MM.1S (cell line): ENCODE measurements around the gene RAB6B.

Experiments used
- DNase-seq: peaks from one replicate; pipeline ENCODE4 v3.0.0-alpha.2; 2015
- H2AFZ ChIP-seq: fragments of 300-600 bp; sonication (generic); 2 replicates; pipeline ENCODE4 v1.6.0; 2016; ENCODE audit warnings: antibody characterized with exemption, low read length
- H3F3A ChIP-seq: fragments of 300-600 bp; sonication (generic); 2 replicates; pipeline ENCODE4 v1.6.1; 2016; ENCODE audit warnings: mild to moderate bottlenecking, antibody characterized with exemption, low read length, moderate library complexity, mixed read lengths; ENCODE audit not compliant: insufficient read depth
- H3K27ac ChIP-seq: fragments of 300-600 bp; sonication (generic); 2 replicates; pipeline ENCODE4 v1.5.1; 2016; ENCODE audit warnings: mild to moderate bottlenecking, low read length
- H3K27me3 ChIP-seq: fragments of 300-600 bp; sonication (generic); replicated peaks from 2 replicates; pipeline ENCODE4 v1.6.0; 2016; ENCODE audit warnings: low read length; ENCODE audit not compliant: insufficient read depth
- H3K36me3 ChIP-seq: fragments of 300-600 bp; sonication (generic); replicated peaks from 2 replicates; pipeline ENCODE4 v1.6.1; 2016; ENCODE audit warnings: mild to moderate bottlenecking, low read length, mixed read lengths; ENCODE audit not compliant: insufficient read depth
- H3K4me1 ChIP-seq: fragments of 300-600 bp; sonication (generic); 2 replicates; pipeline ENCODE4 v1.6.1; 2016; ENCODE audit warnings: low read length, mixed read lengths
- H3K4me2 ChIP-seq: fragments of 300-600 bp; sonication (generic); 2 replicates; pipeline ENCODE4 v1.6.0; 2016; ENCODE audit warnings: low read depth, low read length
- H3K4me3 ChIP-seq: fragments of 300-600 bp; sonication (generic); 2 replicates; pipeline ENCODE4 v1.5.1; 2016; ENCODE audit warnings: low read length, mixed read lengths
- H3K79me2 ChIP-seq: fragments of 300-600 bp; sonication (generic); 2 replicates; pipeline ENCODE4 v1.6.1; 2016; ENCODE audit warnings: mixed run types, low read length, mixed read lengths
- H3K9ac ChIP-seq: fragments of 300-600 bp; sonication (generic); 2 replicates; pipeline ENCODE4 v1.6.1; 2016; ENCODE audit warnings: low read length, mixed read lengths
- H3K9me2 ChIP-seq: fragments of 300-600 bp; sonication (generic); replicated peaks from 2 replicates; pipeline ENCODE4 v1.6.1; 2016; ENCODE audit warnings: mild to moderate bottlenecking, low read length, mixed read lengths; ENCODE audit not compliant: insufficient read depth
- H3K9me3 ChIP-seq: fragments of 300-600 bp; sonication (generic); replicated peaks from 2 replicates; pipeline ENCODE4 v1.6.1; 2016; ENCODE audit warnings: mild to moderate bottlenecking, low read length, mixed read lengths; ENCODE audit not compliant: insufficient read depth
- H4K20me1 ChIP-seq: fragments of 300-600 bp; sonication (generic); 2 replicates; pipeline ENCODE4 v1.6.1; 2016; ENCODE audit warnings: mild to moderate bottlenecking, low read length, moderate library complexity, mixed read lengths; ENCODE audit not compliant: insufficient read depth
- CTCF ChIP-seq: fragments of 300-600 bp; sonication (generic); IDR thresholded peaks from 2 replicates; pipeline ENCODE4 v1.5.1; 2016; ENCODE audit warnings: antibody characterized with exemption, low read length, mixed read lengths
- EZH2 ChIP-seq: fragments of 300-600 bp; sonication (generic); optimal IDR thresholded peaks from 2 replicates; pipeline ENCODE3; 2017; ENCODE audit warnings: low read depth, mild to moderate bottlenecking, antibody characterized with exemption, low read length, mixed read lengths
- EZH2phosphoT487 ChIP-seq: fragments of 300-600 bp; sonication (generic); IDR thresholded peaks from 2 replicates; pipeline ENCODE4 v1.6.1; 2018; ENCODE audit warnings: antibody characterized with exemption, low read length

The RAB6B gene

GRCh38 chr3:133838916-133839800 is 56.5 kb downstream of the RAB6B start:
- Histone ChIP-seq H3K79me2 (no peaks in the 10 kb centered on the region), H4K20me1 (no peaks in the 10 kb centered on the region), H3K9ac (no peak overlapping the region), H3K27me3 (no peaks in the 10 kb centered on the region), H3F3A (no peaks in the 10 kb centered on the region), H2AFZ (no peak overlapping the region), H3K4me3 (no peak overlapping the region), H3K4me2 (no peak overlapping the region), H3K9me3 (no peaks in the 10 kb centered on the region), H3K4me1 (no peaks in the 10 kb centered on the region), H3K27ac (no peak overlapping the region), H3K36me3 (no peaks in the 10 kb centered on the region), H3K9me2 (no peaks in the 10 kb centered on the region)
- no peak for DNase-seq
- no peak for TF ChIP-seq EZH2
- TF ChIP-seq CTCF, result no peak
- no peak for TF ChIP-seq EZH2phosphoT487

- no peaks in the 10 kb centered on the region for H3F3A ChIP-seq
- no peaks in the 10 kb centered on the region for H3K4me1 ChIP-seq
- no peak overlapping the region for H3K4me2 ChIP-seq
- H2AFZ ChIP-seq, result no peak overlapping the region
- no peak for DNase-seq
- no peak for TF ChIP-seq EZH2
- TF ChIP-seq CTCF, result no peak
- TF ChIP-seq EZH2phosphoT487, result no peak
- no peak overlapping the region for H3K9ac ChIP-seq
- no peaks in the 10 kb centered on the region for H4K20me1 ChIP-seq
- H3K9me3 ChIP-seq, result no peaks in the 10 kb centered on the region
- no peak overlapping the region for H3K4me3 ChIP-seq
- H3K36me3 ChIP-seq, result no peaks in the 10 kb centered on the region
- no peaks in the 10 kb centered on the region for H3K79me2 ChIP-seq
- H3K27ac ChIP-seq, result no peak overlapping the region
- H3K9me2 ChIP-seq, result no peaks in the 10 kb centered on the region
- H3K27me3 ChIP-seq, result no peaks in the 10 kb centered on the region
Observed at GRCh38 chr3:133838296-133838789, 57.3 kb downstream of the RAB6B start.

GRCh38 chr3:133837487-133838295 is 58.0 kb downstream of the RAB6B start:
- Histone ChIP-seq H3K27ac (no peak overlapping the region), H3K4me1 (no peaks in the 10 kb centered on the region), H3K9me3 (no peaks in the 10 kb centered on the region), H3F3A (no peaks in the 10 kb centered on the region), H3K4me3 (no peak overlapping the region), H3K36me3 (no peaks in the 10 kb centered on the region), H3K79me2 (no peaks in the 10 kb centered on the region), H3K4me2 (no peak overlapping the region), H4K20me1 (no peaks in the 10 kb centered on the region), H2AFZ (no peak overlapping the region), H3K9me2 (no peaks in the 10 kb centered on the region), H3K9ac (no peak overlapping the region), H3K27me3 (no peaks in the 10 kb centered on the region)
- DNase-seq, result no peak
- TF ChIP-seq EZH2phosphoT487 (no peak), CTCF (no peak), EZH2 (no peak)
